C4-2B (cell line): ENCODE results near the gene RAB8B.

ENCODE experiments used
- CTCF ChIP-seq: fragments of 450-650 bp; conservative IDR thresholded peaks from 2 replicates; pipeline ENCODE4 v1.5.1; 2017; ENCODE audit warnings: mild to moderate bottlenecking
- ZFX ChIP-seq: fragments of 450-650 bp; IDR thresholded peaks from 2 replicates; pipeline ENCODE4 v1.6.1; 2017

- TF ChIP-seq CTCF (no peak), ZFX (no peak)
These were observed 6.2 kb downstream of the RAB8B start for GRCh38 chr15:63195569-63196015.
